DND-41 (cell line): ENCODE results near the gene TM4SF1.

Experiments used
- ATAC-seq: fragments of 200-7000 bp; cut with Tn5 transposase; 3 replicates; pipeline ENCODE4 v1.9.1; 2021; ENCODE audit warnings: low read depth; ENCODE audit not compliant: insufficient read depth
- DNase-seq: peaks from one replicate; pipeline ENCODE4 v3.0.0-alpha.2; 2020
- H2AFZ ChIP-seq: 2 replicates; pipeline ENCODE4 v1.6.0; 2012; ENCODE audit warnings: low read depth, low read length
- H3K27ac ChIP-seq: 2 replicates; pipeline ENCODE4 v1.5.1; 2012; ENCODE audit warnings: low read length, inconsistent platforms
- H3K27me3 ChIP-seq: fragments of 200-600 bp; sonication (generic); 2 replicates; pipeline ENCODE4 v1.6.0; 2012; ENCODE audit warnings: low read length, mild to moderate bottlenecking, inconsistent platforms; ENCODE audit not compliant: insufficient read depth, poor library complexity
- H3K36me3 ChIP-seq: 2 replicates; pipeline ENCODE4 v1.5.1; 2012; ENCODE audit warnings: low read length, inconsistent platforms; ENCODE audit not compliant: insufficient read depth
- H3K4me1 ChIP-seq: 2 replicates; pipeline ENCODE4 v1.5.1; 2012; ENCODE audit warnings: mild to moderate bottlenecking, low read length; ENCODE audit not compliant: insufficient read depth
- H3K4me2 ChIP-seq: 2 replicates; pipeline ENCODE4 v1.6.0; 2012; ENCODE audit warnings: mild to moderate bottlenecking, moderate library complexity, low read length, inconsistent platforms; ENCODE audit not compliant: insufficient read depth
- H3K4me3 ChIP-seq, 2 experiments: fragments of 200-600 bp in 1 of 2; shearing (Covaris generic) in 1 of 2; 2 replicates each; pipeline ENCODE4 v1.5.1; 2012 to 2016; ENCODE audit warnings: inconsistent platforms in 2 of 2, low read length in 2 of 2, mild to moderate bottlenecking in 2 of 2, low read depth in 1 of 2, moderate library complexity in 1 of 2
- H3K79me2 ChIP-seq: 2 replicates; pipeline ENCODE4 v1.6.0; 2012; ENCODE audit warnings: low read length, inconsistent platforms; ENCODE audit not compliant: insufficient read depth
- H3K9ac ChIP-seq: 2 replicates; pipeline ENCODE4 v1.6.0; 2012; ENCODE audit warnings: low read depth, mild to moderate bottlenecking, inconsistent platforms, low read length, moderate library complexity
- H3K9me3 ChIP-seq: 2 replicates; pipeline ENCODE4 v1.5.1; 2012; ENCODE audit warnings: low read length, moderate library complexity, mild to moderate bottlenecking, inconsistent platforms; ENCODE audit not compliant: insufficient read depth, severe bottlenecking
- H4K20me1 ChIP-seq: 2 replicates; pipeline ENCODE4 v1.6.0; 2012; ENCODE audit warnings: low read length; ENCODE audit not compliant: insufficient read depth
- EZH2 ChIP-seq: IDR thresholded peaks from 3 replicates; pipeline ENCODE4 v1.6.1; 2012; ENCODE audit warnings: borderline replicate concordance, low read depth, mild to moderate bottlenecking, moderate library complexity, low read length, inconsistent platforms; ENCODE audit not compliant: severe bottlenecking
- TF ChIP-seq, protein P1 (sequence below): IDR thresholded peaks from 2 replicates; pipeline ENCODE4 v1.5.1; 2012; ENCODE audit warnings: borderline replicate concordance, low read length, moderate library complexity, mild to moderate bottlenecking; ENCODE audit not compliant: poor library complexity, severe bottlenecking; ENCODE audit errors: extremely low read depth

The TM4SF1 gene

DNA sequence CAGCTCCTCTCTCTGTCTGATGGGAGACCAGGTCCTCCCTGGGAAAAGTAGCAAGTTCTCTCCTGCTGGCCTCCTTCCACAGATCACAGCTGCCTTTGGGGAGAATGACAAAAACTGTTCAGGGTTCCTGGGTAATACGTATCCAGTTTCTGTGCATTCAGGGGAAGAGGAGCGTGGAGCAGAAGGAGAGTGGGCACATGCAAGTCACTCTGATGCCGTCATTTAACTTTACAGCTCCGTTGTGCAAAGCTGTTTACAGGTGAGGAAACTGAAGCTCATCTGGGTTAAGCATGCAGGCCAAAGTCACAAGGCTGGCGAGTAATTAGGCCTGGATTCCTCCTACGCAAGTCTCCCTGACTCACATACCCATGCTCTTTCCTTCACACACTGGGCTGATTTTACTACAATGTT lies 7.5 kb upstream of the TM4SF1 start:
- TF ChIP-seq EZH2: no peak
- TF ChIP-seq, protein P1, sequence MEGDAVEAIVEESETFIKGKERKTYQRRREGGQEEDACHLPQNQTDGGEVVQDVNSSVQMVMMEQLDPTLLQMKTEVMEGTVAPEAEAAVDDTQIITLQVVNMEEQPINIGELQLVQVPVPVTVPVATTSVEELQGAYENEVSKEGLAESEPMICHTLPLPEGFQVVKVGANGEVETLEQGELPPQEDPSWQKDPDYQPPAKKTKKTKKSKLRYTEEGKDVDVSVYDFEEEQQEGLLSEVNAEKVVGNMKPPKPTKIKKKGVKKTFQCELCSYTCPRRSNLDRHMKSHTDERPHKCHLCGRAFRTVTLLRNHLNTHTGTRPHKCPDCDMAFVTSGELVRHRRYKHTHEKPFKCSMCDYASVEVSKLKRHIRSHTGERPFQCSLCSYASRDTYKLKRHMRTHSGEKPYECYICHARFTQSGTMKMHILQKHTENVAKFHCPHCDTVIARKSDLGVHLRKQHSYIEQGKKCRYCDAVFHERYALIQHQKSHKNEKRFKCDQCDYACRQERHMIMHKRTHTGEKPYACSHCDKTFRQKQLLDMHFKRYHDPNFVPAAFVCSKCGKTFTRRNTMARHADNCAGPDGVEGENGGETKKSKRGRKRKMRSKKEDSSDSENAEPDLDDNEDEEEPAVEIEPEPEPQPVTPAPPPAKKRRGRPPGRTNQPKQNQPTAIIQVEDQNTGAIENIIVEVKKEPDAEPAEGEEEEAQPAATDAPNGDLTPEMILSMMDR: no peak
- no peaks in the 10 kb centered on the region for H3K27me3 ChIP-seq
- H3K27ac ChIP-seq: no peak overlapping the region
- H3K36me3 ChIP-seq: no peaks in the 10 kb centered on the region
- no peak overlapping the region for H3K9ac ChIP-seq
- no peaks in the 10 kb centered on the region for H3K9me3 ChIP-seq
- no peak overlapping the region for H2AFZ ChIP-seq
- H3K79me2 ChIP-seq: no peaks in the 10 kb centered on the region
- no peak overlapping the region for H3K4me2 ChIP-seq
- DNase-seq (no peak), ATAC-seq (no peak)
- no peaks in the 10 kb centered on the region for H4K20me1 ChIP-seq
- no peak overlapping the region for H3K4me3 ChIP-seq
- no peaks in the 10 kb centered on the region for H3K4me1 ChIP-seq

DNA sequence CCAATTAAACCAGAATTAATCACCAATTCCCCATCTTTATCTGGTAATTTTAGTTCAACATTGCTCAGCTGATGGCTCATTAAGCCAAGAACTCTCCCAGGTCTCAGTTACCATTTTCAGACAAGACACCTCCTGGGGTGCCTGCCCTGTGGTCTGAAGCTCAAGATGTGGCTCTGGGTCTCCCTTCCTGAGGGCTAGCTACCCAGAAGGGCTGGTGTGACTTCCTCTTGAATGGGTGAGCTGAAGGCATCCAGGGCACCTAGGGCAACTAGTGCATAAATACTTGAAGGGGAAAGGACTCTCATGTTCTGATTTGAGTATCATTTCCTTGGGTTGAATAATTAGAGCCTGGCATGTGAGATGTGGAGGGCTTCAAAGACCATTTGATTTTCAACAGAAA lies 6.7 kb upstream of the TM4SF1 start:
- no peak overlapping the region for H3K4me3 ChIP-seq
- no peak overlapping the region for H3K27ac ChIP-seq
- H3K4me2 ChIP-seq: no peak overlapping the region
- DNase-seq: no peak
- H3K4me1 ChIP-seq: no peaks in the 10 kb centered on the region
- H3K9me3 ChIP-seq: no peaks in the 10 kb centered on the region
- H2AFZ ChIP-seq: no peak overlapping the region
- H4K20me1 ChIP-seq: no peaks in the 10 kb centered on the region
- no peaks in the 10 kb centered on the region for H3K79me2 ChIP-seq
- H3K27me3 ChIP-seq: no peaks in the 10 kb centered on the region
- H3K9ac ChIP-seq: no peak overlapping the region
- H3K36me3 ChIP-seq: no peaks in the 10 kb centered on the region
- ATAC-seq: no peak
- TF ChIP-seq, protein P1: no peak
- no peak for TF ChIP-seq EZH2

DNA sequence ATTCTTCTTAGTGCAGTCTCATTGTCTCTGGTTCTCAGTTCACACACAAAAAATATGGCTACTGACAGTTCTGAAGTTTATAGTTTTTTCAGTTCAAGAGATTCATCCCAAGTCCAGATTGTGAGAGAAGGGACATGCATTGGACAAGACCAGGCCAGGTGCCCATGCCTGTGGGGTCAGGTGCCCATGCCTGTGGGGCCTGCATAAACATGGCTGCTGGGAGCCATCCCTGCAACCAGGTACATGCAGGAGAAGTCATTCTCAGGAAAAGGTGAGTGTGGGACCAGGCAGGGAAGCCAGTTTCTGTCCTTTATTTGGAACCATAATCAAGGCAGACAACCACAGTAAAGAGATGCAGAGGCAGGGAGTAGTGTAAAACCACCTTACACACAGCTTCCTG lies 6.3 kb upstream of the TM4SF1 start:
- H3K4me3 ChIP-seq: no peak overlapping the region
- DNase-seq (no peak), ATAC-seq (no peak)
- no peak overlapping the region for H3K9ac ChIP-seq
- H3K4me2 ChIP-seq: no peak overlapping the region
- no peaks in the 10 kb centered on the region for H4K20me1 ChIP-seq
- H3K27ac ChIP-seq: no peak overlapping the region
- no peaks in the 10 kb centered on the region for H3K27me3 ChIP-seq
- H3K36me3 ChIP-seq: no peaks in the 10 kb centered on the region
- H3K79me2 ChIP-seq: no peaks in the 10 kb centered on the region
- H3K4me1 ChIP-seq: no peaks in the 10 kb centered on the region
- H3K9me3 ChIP-seq: no peaks in the 10 kb centered on the region
- no peak overlapping the region for H2AFZ ChIP-seq
- TF ChIP-seq EZH2: no peak
- TF ChIP-seq, protein P1: no peak

DNA sequence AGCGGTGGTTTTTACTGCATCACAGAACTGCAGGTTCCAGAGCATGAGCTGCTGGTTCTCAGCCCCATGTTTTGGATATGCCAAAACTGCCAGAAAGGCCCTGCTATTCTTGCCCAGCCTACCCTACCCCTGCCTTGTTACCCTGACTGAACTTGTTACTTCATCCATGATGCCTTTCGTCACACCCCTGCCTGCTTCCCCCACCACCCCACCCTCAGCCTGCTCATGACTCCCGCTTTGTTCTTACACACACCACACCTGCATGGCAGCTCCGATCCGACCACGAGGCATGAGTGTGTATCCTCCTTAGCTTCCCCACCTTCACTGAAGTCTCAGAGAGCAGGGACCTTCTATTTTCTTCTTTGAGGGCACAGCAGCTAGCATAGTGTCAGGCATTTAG lies 5.1 kb upstream of the TM4SF1 start:
- ATAC-seq (no peak), DNase-seq (no peak)
- no peak overlapping the region for H3K4me2 ChIP-seq
- no peaks in the 10 kb centered on the region for H3K9me3 ChIP-seq
- no peaks in the 10 kb centered on the region for H3K4me1 ChIP-seq
- no peaks in the 10 kb centered on the region for H3K27me3 ChIP-seq
- H2AFZ ChIP-seq: no peak overlapping the region
- no peaks in the 10 kb centered on the region for H4K20me1 ChIP-seq
- no peaks in the 10 kb centered on the region for H3K79me2 ChIP-seq
- H3K4me3 ChIP-seq: no peak overlapping the region
- no peak overlapping the region for H3K9ac ChIP-seq
- H3K36me3 ChIP-seq: no peaks in the 10 kb centered on the region
- TF ChIP-seq, protein P1: no peak
- no peak for TF ChIP-seq EZH2
- no peak overlapping the region for H3K27ac ChIP-seq
